Middle frontal gyrus (tissue), 1 donor: ENCODE data around the gene GGT5.
"Not testable (repeated sequence)": the region's sequence is repeated elsewhere in the genome, so short reads cannot be mapped to it uniquely, and the experiment has no call there.

Experiments used
- DNase-seq: peaks from one replicate; pipeline ENCODE4 v3.0.0-alpha.2; 2015; ENCODE audit warnings: low spot score; ENCODE audit errors: extremely low spot score

Gene GGT5

GRCh38 chr22:24245030-24245431, at the start of gene GGT5:
TSS of gene GGT5 (minus strand) at chr22:24245082. CDS start at chr22:24244725, 357 bp downstream.
- not testable (repeated sequence) for DNase-seq

- DNase-seq, result not testable (repeated sequence)
Observed at GRCh38 chr22:24292202-24292830, 47.4 kb upstream of the GGT5 start.

- no peak for DNase-seq
Observed at GRCh38 chr22:24291515-24292201, 46.8 kb upstream of the GGT5 start.

GRCh38 chr22:24290459-24290858, 45.6 kb upstream of the GGT5 start:
- no peak for DNase-seq

GRCh38 chr22:24289741-24290163, 44.9 kb upstream of the GGT5 start:
- DNase-seq, result no peak

GRCh38 chr22:24289114-24289513, 44.2 kb upstream of the GGT5 start:
- DNase-seq, result no peak

- not testable (repeated sequence) for DNase-seq
Observed at GRCh38 chr22:24287801-24288200, 42.9 kb upstream of the GGT5 start.

- DNase-seq, result not testable (repeated sequence)
Observed at GRCh38 chr22:24287212-24287611, 42.3 kb upstream of the GGT5 start.

GRCh38 chr22:24285245-24285644, 40.4 kb upstream of the GGT5 start:
- no peak for DNase-seq

- DNase-seq, result no peak
Observed at GRCh38 chr22:24284747-24285203, 39.9 kb upstream of the GGT5 start.

GRCh38 chr22:24282401-24282800, 37.5 kb upstream of the GGT5 start:
- no peak for DNase-seq

GRCh38 chr22:24280363-24280762, 35.5 kb upstream of the GGT5 start:
- not testable (repeated sequence) for DNase-seq

GRCh38 chr22:24274696-24275405, 30.0 kb upstream of the GGT5 start:
- DNase-seq, result not testable (repeated sequence)

- not testable (repeated sequence) for DNase-seq
Observed at GRCh38 chr22:24273906-24274305, 29.0 kb upstream of the GGT5 start.

GRCh38 chr22:24273031-24273430, 28.1 kb upstream of the GGT5 start:
- DNase-seq, result not testable (repeated sequence)

- no peak for DNase-seq
Observed at GRCh38 chr22:24271386-24271854, 26.5 kb upstream of the GGT5 start.

- DNase-seq, result peak; percentile 85
Observed at GRCh38 chr22:24270556-24271385, 25.9 kb upstream of the GGT5 start, which contains the start of gene SPECC1L. TSS of gene SPECC1L (plus strand) at chr22:24270831. CDS start at chr22:24302232, 31,401 bp downstream.

- DNase-seq, result not testable (repeated sequence)
Observed at GRCh38 chr22:24266495-24266894, 21.6 kb upstream of the GGT5 start.

GRCh38 chr22:24265734-24266133, 20.9 kb upstream of the GGT5 start:
- no peak for DNase-seq

- not testable (repeated sequence) for DNase-seq
Observed at GRCh38 chr22:24264329-24264896, 19.5 kb upstream of the GGT5 start.

GRCh38 chr22:24263479-24263878, 18.6 kb upstream of the GGT5 start:
- not testable (repeated sequence) for DNase-seq
